Measurements from ENCODE around the gene TMEM213.
A peak's percentile ranks its signal among the peaks of the same experiment; 100 is the strongest.

Gene TMEM213, protein sequence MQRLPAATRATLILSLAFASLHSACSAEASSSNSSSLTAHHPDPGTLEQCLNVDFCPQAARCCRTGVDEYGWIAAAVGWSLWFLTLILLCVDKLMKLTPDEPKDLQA

GRCh38 chr7:138797715-138798320 is at the start of gene TMEM213, which contains the start of gene ATP6V0A4:
Gene TMEM213, plus strand, starts transcription at chr7:138797994. Its CDS starts 111 bp downstream, at chr7:138798105.
Gene ATP6V0A4, minus strand, starts transcription at chr7:138798196. Its CDS starts 26,949 bp downstream, at chr7:138771247.
- no peak for DNase-seq (ENCODE audit: low read depth)

DNA sequence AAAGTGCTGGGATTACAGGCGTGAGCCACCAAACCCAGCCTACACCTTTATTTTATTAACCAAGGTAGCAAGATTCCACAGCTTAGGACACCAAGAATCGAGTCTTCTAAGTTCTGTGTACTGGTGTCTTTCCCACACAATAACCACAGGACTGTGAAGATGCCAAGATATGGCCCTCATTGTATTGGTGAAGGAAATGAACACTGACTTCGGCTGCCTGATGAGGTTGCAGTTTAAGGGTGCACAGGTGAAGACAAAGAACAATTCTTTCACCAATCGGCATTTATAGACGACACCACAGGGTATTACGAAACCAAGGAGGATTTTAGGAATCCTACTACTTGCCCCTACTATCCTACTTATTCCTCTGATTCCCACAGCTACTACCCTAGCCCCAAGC is 49.1 kb upstream of the TMEM213 start:
- DNase-seq (ENCODE audit: low read depth) = no peak

- no peak for DNase-seq (ENCODE audit: low read depth)
Measured at GRCh38 chr7:138749960-138750359, 47.8 kb upstream of the TMEM213 start.

DNA sequence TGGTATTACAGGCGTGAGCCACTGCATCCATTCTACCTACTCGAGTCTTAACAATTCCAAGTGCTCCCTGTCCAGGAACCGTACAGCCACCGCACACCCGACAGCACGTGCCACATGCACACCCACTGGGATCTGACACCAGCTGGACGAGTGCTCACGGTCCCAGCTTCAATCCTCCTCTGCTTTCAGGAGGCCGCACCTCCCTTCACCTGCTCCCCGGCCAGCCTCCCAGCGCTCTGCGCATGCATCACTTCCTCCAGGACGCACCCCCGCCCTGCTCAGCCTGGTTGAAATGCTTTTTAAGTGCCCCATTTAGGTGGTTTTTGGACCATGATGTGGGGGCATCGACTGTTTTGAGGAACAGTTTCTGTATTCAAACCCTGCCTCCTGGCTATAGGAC is 47.3 kb upstream of the TMEM213 start:
- no peak for DNase-seq (ENCODE audit: low read depth)

DNA sequence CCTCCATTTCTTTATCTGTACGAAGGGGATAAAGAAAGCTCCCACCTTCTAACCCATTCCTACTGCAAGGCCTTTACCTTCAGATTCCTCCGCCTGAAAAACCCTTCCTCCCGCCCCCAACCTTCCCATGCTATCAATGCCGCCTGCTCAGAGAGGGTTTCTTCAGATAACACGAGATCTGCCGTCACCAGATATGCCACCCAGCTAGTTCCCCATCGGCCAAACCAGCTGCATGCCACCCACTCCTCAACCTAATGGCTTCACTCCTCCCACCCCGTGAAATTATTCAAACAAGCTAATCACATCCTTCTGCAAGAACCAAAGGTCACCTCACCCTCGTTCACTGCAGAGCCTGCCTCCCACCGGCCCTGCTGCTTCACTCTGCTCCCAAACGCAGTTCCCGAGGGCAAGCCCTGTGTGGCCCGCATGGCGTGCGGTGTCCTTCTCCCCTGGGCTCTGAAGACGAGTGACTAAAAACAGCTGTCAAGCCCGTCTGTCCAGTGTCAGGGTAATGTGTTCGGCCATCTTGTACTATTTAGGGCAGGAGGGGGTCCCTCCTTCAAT is 46.8 kb upstream of the TMEM213 start:
- no peak for DNase-seq (ENCODE audit: low read depth)

- peak; percentile 81 for DNase-seq (ENCODE audit: low read depth)
Measured at GRCh38 chr7:138752518-138753149, 45.2 kb upstream of the TMEM213 start.

GRCh38 chr7:138753150-138753518 is 44.7 kb upstream of the TMEM213 start:
- DNase-seq (ENCODE audit: low read depth) = no peak

DNA sequence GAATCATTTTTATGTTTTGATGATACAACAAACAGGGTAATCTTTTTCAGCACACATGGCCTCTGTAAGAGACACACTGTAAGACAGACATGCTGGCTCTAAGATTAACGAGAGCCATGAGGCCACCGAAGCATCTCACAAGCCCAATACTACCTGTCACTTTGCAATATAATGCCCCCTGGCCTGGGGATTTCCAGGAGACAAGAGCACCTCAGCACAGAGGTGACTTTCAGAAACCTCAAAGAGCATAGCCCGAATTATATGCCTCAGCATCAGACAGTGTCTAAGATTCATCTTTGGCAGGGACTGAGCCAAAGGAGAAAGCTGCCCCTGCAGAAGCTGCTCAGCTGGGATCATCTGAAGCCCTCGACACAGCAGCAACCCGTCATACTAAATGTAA is 44.2 kb upstream of the TMEM213 start:
- DNase-seq (ENCODE audit: low read depth) = peak; percentile 1

DNA sequence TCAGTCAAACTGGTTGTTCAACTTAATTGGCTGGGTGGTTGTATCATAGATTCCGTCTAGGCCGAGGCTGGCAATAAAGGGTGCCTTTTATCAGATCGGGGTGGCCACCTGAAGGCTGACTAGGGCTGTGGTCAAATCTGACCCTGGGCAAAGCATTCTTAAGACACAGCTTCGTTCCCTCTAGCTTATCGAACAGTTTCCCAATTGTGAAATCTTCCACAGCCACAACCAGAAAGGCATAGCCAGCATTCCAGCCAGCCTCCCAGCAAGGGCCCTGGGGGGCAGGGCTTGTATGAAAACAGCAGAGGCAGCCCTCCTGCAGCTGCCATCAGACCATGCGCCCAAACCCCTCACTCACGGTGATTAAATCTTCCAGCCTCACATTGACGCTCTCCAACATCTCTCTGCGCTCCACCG is 42.5 kb upstream of the TMEM213 start:
- no peak for DNase-seq (ENCODE audit: low read depth)

GRCh38 chr7:138755842-138756590 is 41.8 kb upstream of the TMEM213 start:
- no peak for DNase-seq (ENCODE audit: low read depth)

- DNase-seq (ENCODE audit: low read depth) = no peak
Measured at GRCh38 chr7:138756591-138757242, 41.1 kb upstream of the TMEM213 start.

- no peak for DNase-seq (ENCODE audit: low read depth)
Measured at GRCh38 chr7:138768241-138768640, 29.6 kb upstream of the TMEM213 start.

DNA sequence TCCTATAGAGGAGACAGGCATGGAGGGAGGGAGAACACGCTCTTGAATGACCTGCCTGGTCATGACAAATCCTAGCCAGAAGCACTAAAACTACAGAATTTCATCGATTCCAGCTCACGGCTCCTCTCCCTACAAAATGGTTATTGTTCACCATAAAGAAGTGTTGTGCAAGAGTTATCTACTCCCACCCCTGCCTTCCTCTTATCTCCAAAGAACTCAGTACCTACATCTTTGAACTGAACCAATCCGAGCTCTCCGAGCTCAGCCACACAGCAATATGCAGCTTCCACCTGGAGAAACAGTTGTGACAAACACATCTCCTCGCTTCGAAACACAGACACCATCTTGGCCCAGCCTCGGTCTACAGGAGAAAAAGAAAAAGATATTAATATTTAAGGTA is 26.9 kb upstream of the TMEM213 start:
- DNase-seq (ENCODE audit: low read depth) = no peak

DNA sequence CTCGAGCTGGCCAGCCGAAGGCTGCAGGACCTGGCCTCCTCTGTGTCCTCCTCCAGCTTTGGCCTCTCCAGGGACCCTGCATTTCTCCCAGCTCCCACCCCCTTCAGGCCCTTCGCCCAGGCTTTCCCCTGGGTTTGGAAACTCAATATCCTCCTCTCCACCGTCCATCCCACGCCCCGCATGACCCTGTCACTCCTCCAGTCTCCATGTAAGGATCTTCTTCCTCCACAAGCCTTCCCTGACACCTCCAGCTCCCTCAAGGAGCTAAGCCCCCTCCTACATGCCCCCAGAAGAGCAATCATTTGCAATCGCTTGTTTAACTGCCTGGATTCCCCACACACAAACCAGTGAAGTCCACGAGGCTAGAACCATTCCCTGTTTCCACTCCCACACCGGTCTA is 24.6 kb upstream of the TMEM213 start:
- no peak for DNase-seq (ENCODE audit: low read depth)

GRCh38 chr7:138773817-138774216 is 24.0 kb upstream of the TMEM213 start:
- no peak for DNase-seq (ENCODE audit: low read depth)

DNA sequence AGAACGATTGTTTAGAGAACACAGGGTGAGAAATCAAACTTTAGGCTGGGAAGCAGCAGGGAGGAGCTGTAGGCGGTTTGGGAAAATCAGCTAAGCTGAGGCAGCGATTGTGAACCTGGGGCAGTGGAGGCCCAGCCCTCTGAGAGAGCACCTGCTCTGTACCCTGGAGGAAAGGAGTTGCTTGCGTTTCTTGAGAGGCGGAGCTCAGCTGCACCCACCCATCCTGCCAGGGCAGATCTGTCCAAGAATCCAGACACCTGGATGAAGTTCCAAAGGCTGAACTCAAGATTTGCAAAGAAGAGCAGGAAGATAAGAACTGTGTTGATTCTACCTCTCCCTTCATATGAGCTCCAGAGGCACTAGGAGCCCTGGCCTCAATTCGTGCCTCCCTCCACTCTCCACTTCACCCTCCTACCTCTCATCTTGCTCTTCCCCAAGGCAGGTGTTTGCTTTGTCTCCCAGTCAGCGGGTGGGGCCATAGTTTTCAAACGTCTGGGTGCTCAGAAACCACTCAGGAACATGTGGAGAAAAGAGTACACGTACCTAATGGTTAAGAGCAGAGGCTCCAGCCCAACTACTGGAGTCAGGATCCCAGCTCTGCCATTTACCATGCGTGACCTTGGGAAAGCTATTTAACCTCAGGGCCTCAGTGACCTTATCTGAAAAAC is 21.5 kb upstream of the TMEM213 start:
- DNase-seq (ENCODE audit: low read depth) = no peak

DNA sequence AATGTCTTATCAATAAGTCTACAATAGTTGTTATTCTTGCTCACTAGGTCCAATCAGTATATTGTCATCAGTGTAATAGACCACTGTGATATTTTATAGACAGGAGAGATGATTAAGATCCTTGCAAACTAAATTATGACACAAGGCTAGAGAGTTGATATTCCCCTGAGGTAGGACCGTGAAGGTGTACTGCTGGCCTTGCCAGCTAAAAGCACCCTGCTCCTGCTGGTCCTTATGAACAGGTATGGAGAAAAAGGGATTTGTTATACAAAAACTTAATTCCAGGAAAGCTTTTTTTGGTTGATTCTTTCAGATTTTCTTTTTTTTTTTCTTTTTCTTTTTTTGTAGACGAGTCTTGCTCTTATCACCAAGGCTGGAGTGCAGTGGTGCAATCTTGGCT is 16.8 kb upstream of the TMEM213 start:
- no peak for DNase-seq (ENCODE audit: low read depth)

GRCh38 chr7:138784692-138785091 is 13.1 kb upstream of the TMEM213 start:
- no peak for DNase-seq (ENCODE audit: low read depth)

DNA sequence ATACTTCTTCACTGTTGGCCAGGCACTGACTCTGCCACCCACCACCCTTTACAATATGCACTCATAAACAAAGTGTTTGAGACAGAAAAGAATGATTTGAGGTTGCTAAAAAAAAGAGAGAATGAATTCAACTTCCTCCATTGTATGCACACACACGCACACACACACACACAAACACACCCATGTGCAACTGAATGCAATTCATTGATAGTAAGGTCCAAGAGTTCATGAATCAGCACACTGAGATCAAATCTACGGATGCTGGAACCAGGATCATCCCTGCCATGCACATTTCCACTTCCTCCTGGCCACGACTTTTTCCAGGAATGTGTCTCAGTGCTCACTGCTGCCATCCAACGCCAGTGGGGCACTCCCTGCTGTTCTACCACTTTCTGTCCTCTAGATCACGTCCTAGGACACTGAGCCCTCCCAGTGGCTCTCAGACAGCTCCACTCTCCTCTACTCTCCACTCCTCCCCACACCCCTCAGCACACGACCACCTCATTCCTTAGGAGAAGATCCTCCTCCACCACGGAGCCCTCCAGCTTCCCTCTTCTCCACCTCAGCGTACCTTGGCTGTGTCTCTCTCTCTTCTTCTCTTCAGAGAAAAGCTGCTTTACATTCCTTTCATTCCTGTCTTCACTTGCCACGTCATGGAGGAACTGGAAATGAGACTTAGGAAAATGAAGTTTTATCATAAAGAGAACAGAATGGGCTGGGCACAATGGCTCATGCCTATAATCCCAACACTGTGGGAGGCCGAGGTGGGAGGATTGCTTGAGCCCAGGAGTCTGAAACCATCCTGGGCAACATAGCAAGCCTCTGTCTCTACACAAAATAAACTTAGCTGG is 12.0 kb upstream of the TMEM213 start:
- no peak for DNase-seq (ENCODE audit: low read depth)

DNA sequence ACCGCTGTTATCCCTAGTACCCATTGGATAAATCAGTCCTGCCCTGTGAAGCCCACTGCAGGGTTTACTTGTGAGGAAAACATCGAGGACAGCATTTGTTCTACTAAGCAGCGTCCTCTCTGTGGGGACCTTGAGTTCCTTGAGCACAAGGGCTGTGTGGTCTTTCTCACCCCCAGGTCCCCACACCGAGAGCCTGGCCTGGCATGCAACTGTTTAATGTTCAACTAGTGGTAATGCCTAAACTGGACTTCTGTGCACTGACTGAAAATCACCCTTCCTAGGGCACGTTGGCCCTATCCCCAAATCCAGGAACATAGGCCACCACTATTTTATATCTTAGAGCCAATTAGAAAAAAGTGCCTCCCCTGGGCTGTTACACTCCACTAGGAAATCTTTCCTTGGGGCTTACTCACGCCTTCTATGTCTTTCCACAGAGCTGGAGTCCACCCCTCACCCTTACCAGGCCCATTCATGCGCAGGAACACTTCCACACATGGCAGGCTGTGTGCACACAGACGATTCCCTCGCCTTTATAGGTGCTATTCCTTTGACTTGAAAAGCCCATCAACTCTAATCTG is 1.7 kb upstream of the TMEM213 start:
- no peak for DNase-seq (ENCODE audit: low read depth)

Data from activated T-helper 9 cell treated with anti-CD3 and anti-CD28 coated beads, Interleukin-2, amount 50 U/mL, for 16 hours (primary cell).